Activated CD4-positive, alpha-beta T cell treated with anti-CD3 and anti-CD28 coated beads, Interleukin-2, amount 50 U/mL, for 24 hours (primary cell): ENCODE results near the gene DMXL1.

ENCODE experiments used
- DNase-seq, 2 donors: peaks; one replicate each; pipeline ENCODE4 v3.0.0-alpha.2; 2020; ENCODE audit warnings: low read depth in 1 of 2, low spot score in 1 of 2

Gene DMXL1

DNA sequence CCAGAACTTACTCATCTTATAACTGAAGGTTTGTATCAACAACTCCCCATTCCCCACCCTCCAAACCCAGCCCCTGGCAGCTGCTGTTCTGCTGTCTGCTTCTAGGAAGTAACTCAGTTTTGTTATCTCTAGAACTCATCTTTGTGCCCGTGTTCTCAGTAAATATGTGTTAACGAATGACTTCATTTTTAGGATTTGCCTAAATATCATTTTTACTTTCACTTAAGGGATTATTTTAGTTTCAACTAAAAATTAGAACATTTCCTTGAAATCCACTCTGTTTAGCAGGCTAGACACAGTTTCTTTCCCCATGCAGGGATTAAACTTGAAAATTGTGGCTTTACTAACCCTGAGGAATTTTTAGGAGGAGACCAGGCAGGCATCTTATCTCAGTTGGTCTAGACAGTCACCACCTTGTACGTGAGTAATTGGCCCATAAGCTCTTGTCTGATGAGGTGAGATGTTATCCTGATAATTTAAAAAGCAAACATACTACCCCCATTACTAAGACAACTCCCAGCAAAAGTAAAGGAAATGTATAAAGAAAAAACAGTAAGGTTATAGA is 216.7 kb downstream of the DMXL1 start:
- no peak for DNase-seq

DNA sequence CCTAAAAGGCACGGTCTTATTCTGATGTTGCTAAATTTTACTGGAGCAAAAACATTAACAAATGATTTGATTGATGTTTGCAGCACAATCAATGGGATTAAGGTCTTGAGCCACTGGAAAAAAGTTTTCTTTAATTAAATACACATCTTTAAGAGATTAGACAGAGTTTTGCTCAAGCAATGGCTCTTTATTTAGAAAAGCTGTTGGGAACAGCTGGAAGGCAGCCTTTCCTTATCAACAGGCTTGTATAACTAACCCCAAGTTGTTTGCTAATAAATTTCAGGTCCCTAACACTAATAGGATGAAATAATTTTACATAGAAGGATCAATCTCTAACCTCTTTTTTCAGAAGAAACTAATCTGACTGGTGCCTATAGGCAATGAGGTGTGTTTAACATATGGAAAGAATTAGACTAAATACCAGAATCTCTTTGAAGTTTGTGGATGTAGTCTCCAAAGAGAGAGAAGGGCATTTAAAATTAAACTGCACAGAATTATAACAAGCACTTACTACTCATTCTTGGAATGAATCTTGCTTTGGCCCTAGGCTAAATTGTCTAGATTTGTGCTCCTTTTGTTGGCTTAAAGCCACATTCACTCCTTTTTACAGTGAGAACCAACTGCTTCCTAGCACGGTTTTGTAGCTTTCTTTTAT is 217.6 kb downstream of the DMXL1 start:
- DNase-seq = no peak

- no peak for DNase-seq
Observed at GRCh38 chr5:119289438-119290044, 218.7 kb downstream of the DMXL1 start.

DNA sequence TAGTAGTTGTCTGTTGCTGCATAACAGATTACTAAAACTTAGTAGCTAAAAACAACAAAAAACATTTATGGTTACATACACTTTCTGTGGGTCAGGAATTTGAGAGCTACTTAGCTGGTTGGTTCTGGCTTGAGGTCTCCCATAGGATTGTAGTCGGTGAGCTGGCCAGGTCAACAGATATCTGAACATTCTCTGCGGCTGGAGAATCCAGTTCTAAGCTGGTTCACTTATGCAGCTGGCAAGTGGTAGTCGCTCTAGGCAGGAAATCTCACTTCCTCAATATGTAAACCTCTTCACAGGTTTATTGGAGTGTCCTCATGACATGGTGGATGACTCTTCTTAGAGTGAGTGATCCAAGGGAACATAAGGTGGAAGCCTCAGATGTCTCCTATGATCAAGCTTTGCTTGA is 219.3 kb downstream of the DMXL1 start:
- DNase-seq = no peak

GRCh38 chr5:119290607-119291006 is 219.7 kb downstream of the DMXL1 start:
- no peak for DNase-seq

DNA sequence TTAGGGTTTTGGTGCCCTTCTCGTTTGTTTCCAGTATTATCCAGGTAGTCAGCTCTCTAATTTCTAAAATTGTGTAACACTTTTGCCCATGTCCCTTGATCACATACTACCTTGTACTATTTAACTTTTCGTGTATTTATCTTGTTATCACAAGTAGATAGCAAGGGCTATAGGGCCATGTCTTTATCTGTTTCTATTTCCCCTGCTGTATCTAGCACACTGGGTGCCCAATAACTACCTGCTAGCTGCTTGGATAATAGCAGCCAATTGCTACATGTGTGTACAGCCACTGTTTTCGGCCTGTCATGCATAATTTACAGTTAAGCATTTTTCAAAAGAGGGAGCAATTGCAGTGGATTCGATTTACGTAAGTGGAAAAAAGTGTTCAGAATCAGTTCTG is 220.2 kb downstream of the DMXL1 start:
- no peak for DNase-seq

GRCh38 chr5:119291877-119292276 is 221.0 kb downstream of the DMXL1 start:
- no peak for DNase-seq

DNA sequence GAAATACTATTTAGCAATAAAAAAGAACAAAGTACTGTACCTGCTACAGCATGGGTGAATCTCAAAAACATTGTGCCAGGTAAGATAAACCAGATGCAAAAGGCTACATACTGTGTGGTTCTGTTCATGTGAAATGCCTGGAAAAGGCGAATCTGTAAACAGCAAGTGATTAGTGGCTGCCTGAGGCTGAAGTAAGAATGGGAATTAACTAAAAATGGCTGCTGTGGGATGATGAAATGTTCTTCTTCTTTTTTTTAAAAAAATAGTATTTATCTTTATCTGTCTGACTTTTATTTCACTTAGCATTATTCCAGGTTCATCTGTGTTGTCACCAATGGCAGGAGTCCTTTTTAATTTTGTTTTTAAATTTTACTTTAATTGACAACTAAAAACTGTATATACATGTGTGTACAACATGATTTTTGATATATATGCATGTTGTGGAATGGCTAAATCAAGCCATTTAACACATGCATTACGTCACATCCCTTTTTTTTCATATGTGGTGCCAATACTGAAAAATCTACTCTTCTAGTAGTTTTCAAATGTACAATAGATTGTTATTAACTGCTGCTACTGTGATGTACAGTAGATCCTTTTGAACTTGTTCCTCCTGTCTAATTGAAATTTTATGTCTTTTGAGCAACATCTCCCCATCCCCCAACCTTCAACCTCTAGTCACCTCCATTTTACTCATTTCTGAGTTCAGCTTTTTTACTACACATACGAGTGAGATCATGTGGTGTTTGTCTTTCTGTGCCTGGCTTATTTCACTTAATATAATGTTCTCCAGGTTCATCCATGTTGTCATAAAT is 222.0 kb downstream of the DMXL1 start:
- no peak for DNase-seq

DNA sequence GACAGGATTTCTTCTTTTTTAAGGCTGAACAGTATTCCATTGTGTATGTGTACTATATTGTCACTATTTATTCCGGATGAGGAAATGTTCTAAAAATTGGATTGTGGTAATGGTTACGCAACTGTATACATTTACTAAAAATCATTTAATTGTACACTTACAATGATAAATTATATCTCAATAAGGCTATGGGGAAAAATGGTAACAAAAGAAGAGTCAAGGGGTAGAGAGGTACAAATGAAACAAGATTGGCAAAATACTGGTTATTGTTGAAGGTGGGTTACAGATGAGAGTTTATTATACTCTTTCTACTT is 222.6 kb downstream of the DMXL1 start:
- no peak for DNase-seq
